CD4-positive, alpha-beta T cell treated with Interleukin-17A for 1 hour (primary cell): ENCODE measurements around the gene ALDOB.
A peak's percentile ranks its signal among the peaks of the same experiment; 100 is the strongest.

ENCODE experiments used
- DNase-seq: peaks from one replicate; pipeline ENCODE4 v3.0.0-alpha.2; 2020

Gene ALDOB

DNA sequence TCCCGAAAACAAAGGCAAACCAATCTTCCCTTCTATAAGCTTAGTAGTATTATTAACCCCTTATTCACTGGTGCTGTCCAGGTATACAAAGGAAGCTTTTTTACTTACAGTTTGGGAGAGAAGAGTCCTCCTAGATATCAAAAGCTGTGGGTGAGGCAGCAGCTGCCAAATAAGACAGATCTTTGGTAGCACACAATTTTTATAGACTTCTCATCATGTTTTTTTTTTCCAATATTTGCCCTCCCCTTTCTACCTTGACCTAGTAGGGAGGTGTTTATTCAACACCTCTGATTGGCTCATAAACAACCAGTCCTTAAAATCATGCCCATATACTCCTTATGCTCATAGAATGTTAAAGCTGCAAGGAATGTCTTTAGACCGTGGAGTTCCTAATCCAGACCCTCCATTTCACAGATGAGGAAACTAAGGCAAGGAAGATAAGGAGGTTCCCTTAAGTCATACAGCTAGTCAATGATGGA is at the start of gene ALDOB:
Gene ALDOB (minus strand): TSS at position 174 of the 479 bp plus-strand sequence. CDS start 4,887 bp downstream, outside the sequence.
- DNase-seq = no peak

DNA sequence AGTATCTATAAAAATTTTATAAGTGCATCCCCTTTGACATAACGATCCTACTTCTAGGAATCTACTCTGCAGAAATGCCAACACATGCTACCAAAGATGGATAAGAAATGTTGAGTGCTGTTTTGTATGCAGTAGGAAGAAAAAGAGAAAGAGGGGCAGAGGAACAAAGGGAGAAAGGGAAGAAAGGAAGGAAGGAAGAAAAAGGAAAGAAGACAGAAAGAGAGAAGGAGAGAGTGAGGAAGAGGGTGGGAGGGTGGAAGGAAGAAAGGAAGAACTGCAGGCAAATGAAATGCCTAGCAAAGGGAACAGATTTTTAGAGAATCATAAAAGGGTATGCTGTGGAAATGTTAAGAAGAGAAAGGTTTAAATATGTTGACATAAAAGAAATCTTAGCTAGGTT is 48.5 kb upstream of the ALDOB start:
- no peak for DNase-seq

DNA sequence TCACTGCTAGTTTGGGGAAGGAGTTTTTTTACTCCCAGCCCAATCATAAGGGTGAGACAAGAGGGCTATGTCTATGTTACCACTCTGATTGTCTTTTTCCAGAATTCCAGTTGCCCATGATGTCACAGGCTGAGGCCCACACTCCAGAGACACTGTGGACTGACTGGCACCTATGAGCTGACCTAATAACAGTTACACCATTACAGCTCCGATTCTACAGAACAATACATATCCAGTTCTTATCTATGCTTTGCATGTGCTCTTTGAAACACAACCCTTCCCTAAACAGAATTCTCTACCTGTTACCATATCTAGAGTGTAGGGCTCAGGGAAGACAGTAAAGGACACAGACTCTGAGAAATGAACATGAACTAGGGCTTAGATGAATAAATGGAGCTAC is 45.7 kb upstream of the ALDOB start:
- no peak for DNase-seq

DNA sequence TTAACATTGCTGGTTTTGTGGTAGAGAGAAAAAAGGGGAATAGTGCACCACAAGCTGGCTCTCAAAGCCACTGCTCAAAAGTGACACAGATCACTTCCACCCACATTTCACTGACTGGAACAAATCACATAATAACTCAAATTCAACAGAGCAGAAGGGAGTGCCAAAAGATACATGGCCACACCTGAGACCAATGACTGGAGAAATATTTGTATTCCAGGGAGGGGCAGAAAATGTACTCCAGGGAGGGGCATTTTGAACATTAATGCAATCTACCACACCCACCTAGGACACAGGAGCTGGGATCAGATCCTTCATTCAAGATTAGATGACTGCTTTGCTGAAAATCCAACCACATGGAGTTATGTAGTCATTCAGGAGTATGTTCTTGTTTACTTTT is 44.8 kb upstream of the ALDOB start:
- DNase-seq = no peak

DNA sequence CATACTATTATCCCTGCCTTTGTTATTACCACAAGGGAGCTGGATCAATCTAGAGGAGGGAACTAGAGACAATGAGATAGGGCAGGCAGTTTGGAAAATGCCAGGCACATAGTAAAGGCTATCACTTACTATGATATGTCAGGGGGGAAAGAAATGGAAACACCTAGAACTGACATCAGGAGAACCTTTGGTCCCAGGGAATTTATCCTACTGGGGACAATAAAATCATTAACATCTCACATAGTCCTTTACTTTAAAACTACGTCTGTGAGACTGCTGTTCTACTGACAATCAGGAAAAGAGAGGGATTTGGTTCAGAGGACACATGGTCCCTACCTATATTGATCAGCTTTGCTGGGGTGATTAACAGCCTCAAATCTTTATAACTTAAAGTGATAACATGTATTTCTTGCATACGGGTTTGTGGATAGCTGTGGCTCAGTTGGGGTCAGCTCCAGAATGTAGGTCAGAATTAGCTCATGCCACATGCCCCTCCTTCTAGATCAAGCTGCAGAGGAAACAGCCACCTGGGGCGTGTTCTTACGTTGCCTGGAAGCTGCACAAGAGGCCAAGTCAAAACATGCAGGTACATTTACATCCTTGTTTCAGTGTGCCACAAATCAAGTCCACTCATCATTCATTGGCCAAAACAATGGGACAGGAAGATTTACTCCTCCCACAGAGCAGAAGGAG is 43.9 kb upstream of the ALDOB start:
- no peak for DNase-seq

DNA sequence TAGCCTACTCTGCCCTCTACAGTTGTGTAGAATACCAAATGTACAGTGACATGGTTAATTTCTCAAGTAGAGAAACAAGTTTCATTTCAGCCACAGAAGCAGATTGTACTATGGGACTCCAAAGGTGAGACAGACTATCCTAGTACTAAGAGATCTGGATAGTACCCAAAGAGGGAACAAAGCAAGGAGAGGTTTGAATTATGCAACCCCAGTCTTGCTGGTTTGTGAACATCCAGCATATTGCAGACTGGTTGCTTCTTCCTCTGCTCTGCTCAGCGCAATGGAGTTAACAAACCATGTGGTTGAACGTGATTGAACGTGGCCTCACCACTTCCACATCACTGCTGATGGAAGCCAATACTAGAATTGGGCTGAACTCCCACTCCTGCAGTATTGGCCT is 43.3 kb upstream of the ALDOB start:
- no peak for DNase-seq

DNA sequence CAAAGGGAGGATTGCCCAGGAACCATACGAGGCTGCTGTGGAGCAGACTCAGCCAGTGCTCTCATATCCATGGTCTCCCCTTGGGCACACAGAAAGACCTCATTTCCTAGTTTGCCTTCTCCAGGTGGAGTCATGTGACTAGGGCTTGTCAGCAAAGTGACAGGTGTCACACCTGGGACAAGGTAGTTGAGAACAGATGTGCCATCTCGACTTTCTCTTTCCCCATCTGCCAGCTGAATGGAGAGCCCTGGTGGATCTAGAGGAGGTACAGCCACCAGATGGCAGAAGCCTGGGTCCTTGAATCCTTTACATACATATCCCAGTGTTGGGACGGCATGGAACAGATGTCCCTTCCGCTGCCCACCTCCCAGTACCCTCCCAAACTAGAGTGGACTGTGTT is 42.9 kb upstream of the ALDOB start:
- DNase-seq = no peak

DNA sequence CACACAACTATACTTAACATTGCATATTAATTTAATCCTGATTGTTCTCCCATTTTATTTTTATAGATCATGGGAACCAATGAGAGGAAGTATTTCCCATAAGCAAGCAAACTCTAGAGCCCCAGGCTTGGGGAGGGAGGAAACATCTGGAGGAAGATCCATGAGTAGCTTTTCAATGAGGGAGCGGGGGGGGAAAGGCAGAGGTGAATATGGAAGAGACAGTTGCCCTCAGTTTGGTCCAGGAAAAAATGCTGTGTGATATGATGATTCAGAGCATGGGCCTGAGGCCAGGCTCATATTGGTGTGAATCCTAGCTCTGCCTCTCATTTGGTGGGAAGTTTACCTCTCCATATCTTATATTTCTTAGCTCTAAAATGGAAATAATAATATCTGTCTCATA is 42.2 kb upstream of the ALDOB start:
- no peak for DNase-seq

DNA sequence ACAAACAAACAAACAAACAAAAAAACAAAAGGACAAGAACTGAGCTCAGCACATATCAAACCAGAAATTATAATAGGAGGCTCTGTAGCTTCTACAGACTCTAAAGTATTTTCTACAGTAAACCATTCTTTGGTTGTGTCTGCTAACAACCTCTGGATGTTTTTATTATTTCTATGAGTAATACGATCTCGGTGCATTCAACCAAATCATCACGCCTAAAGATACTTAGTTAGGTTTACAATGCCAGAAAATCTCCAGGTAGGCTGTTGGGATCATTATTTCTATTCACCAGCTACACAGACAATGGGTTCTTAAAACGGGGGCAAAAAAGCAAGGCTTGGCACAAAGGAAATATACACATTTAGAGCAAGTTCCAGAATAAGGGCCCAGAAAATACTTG is 41.6 kb upstream of the ALDOB start:
- DNase-seq = no peak

DNA sequence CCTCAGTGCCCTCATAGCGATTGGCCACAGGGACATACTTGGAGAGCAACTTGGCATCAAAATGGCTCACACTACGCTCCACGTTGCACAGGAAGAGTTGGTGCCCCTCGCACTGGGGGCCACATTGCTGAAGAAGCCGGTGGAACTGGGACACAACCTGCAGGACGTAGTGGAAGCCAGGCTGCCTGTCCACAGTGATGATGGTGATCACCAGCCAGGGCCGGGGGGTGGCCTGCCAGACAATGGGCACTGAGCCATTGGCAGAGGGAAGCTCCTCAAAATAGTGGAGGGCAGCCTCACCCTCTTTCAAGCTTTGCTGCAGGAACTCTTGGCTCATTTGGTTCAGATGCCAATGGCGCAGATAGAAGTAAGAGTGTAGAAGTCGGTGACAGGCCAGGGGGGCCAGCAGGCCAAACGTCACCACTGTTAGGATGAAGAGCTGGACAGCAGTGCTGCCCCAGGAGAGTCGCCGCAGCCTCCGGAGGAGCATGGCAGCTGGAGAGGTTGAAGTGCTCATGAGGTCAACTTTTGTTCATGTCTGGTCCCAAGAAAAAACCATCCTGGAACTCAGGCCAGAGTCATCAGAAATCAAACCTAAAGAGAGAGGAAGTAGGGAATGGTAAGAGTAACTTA is 41.1 kb upstream of the ALDOB start:
- DNase-seq = no peak

DNA sequence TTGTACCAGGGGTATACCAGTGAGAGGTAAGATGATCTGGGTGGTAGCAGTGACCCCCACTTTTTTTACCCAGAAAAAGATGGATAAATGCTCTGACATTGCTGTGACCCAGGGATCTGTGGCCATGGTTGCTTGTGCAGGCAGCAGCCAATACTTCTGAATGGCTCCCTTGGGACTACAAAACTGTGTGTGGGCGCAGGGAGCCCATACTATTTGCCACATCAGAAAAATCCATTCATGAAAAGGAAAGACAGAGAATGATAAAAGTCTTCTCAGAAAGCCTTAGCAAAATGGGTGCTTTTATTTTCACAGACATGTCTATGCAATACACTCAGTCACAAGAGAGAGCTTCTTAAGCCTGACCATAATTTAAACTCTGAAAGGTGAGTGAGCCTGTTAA is 37.3 kb upstream of the ALDOB start:
- no peak for DNase-seq

DNA sequence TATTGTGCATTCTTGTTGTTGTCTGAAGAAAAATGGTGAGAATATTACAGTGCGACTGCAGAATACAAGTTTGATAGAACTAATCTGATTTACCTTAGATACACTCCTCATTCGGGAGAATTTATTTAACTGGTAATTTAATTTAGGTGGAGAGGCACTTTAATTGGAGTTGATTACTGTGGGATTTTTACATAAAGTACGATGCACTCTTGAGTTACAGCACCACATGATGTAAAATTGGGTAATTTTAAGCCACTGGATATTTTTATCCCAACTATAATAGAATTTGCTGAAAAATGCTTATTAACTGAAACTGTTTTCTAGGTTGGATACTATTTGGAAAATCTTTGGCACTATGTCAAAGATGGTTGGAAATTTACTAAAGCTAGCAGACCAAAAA is 35.4 kb upstream of the ALDOB start:
- DNase-seq = no peak

DNA sequence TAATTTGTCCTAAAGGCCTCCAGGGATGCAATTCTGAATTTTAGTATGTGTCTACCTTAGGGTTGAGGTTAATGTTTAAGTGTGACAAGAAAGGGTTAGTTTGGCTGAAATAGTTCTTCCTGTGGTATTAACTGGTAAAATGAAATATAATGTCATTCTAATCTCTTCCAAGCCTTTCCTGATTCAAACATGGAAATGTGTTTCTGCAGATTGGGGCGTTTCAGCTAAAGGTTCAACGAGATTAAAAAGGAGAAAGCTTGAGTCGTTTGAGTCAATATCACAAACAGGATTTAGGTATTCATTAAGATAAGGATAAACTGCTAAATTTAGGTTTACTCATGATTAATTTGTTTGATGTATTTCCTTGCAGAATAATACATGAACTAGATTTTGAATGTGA is 34.4 kb upstream of the ALDOB start:
- DNase-seq = no peak

DNA sequence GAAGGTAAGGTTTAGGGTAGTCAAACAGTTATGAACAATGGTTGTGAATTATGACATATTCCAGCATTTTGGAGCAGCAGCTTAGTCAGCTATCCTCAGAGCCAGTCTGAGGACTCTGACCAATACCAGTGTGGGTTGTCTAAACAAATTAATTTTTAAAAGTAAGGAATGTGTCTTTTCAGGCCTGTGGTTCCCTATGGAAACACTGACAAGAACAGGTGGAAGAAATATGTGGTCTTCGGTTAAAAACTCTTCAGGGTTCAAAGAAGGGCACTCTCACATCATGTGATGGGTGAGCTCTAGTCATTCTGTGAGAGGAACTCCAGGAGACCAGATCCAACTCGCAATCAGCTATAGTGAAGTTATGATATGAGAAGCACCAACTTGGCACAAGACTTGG is 33.5 kb upstream of the ALDOB start:
- DNase-seq = no peak

DNA sequence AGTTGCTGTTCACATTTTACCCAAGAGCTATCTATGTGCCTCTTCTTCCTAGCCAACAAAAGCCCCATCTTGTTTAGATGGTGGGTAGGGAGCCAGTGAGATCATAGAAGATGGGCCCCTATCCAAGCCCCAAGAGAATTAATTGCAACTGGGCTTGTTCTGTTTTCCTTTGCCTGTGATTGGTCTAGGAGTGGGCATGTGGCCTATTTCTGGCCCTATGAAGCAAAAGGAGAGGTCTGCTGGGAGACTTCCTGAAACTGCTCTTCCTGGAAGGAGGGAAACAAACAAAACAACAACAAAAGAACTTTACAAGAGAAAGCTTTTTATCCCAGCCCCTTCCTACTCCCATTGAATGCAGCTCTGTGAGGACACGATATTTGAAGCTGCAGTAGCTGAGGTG is 32.5 kb upstream of the ALDOB start:
- no peak for DNase-seq

DNA sequence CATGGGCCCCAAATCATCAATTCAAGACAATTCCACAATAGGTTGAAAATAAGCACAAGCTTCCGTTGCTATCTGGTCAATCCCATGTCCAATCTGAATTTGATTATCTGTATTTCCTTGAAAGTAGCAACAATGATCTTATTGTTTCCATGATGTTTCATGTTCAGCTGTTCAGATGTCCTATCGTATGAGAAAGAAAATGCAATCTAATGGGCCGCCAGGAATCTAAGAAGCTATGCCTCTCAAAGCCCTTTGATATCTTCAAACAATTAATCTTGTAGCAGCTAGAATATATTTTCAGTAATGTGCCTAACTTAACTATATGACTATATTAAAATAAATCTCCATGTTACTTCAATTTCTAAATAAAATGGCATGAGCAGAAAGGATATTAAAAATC is 32.1 kb upstream of the ALDOB start:
- no peak for DNase-seq

DNA sequence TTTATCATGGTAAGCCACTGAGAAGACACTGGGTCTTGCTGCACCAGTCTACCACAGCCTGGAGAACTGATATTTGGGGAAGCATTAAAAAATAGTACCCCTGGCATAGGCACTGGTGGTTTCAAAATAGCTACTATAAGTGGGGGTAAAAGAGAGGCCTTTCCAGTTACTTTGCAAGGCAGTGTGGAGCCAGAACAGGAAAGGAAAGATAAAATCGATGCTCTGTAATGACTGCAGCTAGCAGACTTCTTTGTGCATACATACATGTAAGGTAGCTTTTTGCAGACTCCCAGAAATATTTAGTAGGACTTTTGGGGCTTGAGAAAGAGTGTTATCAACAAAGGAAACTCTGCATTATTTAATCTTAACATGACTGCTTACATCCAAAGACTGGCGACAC is 31.3 kb upstream of the ALDOB start:
- no peak for DNase-seq

DNA sequence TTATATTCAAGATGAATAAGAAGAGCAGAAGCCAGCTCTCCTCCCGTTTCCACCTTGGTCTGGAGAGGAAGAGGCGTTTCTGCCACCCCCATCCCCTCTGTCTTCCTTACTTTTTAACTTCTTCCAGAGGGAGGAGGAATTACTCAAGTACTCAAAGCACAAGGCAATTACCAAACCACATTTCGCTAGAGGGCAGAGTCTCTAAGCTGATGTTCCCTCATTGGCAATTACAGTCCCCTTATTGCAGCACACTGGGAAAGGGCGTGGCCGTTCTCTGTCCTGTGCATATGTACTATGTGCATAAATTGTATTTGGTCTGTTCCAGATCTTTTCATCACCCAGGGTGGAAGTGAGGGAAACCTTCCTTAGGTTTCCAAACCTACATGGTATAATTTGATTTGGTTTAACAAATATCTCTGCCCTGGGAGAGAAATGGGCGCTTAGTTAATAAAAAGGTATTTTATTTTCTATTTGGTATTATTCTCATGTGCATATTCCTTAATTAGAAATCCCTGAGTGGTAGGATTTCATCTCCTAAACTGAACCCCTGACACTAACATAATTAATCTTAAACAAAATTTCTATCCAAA is 29.8 kb upstream of the ALDOB start:
- DNase-seq = no peak

DNA sequence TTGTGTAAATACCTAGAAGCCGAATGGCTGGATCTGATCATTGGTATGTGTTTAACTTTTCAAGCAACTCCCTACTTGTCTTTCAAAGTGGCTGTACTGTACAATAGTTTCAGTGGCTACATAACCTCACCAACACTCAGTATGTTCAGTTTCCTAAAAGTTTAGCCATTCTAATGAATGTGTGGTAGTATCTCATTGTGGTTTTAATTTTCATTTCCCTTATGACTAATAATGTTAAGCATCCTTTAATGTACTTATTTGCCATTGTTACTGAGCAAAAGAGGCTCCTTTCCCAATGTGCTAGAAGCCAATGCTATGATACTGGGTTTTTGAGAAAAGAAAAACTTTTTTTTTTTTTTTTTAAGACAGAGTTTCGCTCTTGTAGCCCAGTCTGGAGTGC is 27.8 kb upstream of the ALDOB start:
- DNase-seq = no peak

DNA sequence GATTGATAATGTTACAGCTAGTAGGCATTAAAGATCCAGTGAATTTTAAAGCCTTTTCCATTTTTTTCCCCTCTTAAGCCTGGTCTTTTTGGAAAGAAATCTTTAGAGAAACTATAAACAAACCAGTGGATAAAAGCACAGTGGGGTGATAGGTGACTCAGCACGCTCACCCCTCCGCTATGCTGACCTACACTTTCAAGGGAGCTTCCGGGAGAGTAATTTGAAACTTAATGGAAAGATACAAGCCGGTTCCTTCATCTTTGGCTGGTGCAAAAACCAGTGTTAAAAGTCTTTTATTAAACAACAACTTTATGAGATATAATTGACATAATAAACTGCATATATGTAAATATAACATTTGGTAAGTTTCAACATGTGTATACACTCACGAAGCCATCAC is 27.0 kb upstream of the ALDOB start:
- DNase-seq = no peak

DNA sequence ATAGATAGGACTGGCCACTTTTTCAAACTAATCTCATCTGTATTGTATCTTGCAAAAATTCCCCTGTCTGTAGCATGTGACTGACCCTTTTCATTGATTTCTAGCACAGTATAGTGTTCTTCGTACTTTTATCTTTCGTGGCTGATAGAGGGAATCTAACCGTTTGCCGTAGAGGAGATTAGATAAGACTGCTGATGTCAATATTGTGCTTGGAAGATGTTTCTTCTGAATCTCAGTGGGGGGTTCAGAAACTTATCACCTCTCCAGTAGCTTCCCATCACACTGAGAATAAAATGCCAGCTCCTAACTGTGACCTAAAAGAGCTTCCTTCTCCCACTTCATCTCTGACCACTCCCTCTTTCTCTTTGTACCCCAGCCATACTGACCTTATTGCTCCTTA is 25.4 kb upstream of the ALDOB start:
- DNase-seq = no peak

DNA sequence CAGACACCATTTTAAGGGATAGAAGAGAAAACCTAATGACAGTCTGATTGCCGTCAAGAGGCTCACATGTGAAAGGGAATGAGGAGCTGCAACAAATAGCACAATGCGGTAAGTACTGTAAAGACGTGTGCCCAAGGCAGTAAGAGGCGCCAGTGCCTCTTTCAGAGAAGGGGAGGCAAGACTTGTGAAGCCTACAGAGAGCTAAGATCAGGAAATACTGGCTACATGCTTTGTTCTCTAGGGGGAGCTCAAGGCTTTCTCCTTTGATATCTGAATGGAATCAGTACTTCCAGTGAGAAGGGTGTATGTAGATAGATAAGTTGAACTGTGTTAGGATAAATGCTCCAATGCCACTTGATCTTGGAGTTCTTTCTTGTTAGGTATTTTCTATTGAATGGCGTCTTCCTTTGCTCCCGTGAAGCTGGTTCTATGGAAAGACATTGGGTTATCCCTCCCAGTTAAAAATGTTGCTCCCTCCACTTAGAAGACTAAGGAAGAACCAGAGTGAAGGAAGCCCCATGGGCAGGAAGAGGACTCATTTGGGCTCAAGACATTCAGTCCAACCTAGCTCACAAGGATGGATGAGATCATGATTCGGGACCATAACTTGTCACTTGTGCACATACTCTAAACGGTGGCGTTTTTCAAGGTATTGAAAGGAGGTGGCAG is 23.5 kb upstream of the ALDOB start:
- DNase-seq = peak; percentile 59

DNA sequence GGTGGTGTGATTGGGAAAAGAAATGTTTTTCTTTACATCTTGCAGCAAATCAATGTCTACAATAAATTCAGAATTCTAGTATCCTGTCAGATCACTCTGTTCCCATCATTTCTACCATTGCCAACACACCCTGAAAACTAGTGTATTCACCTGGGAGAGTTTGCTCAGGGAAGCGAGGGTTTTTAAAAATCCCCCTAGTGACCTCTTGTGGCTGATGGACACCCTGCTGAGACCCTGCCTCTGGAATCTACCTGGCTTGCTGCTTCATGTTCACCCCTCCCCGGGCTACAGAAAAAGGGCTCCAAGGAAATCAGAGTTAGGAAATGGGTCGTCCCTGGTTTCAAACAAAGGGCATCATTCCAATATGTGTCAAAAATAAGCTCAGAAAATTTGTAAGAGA is 21.4 kb upstream of the ALDOB start:
- no peak for DNase-seq

DNA sequence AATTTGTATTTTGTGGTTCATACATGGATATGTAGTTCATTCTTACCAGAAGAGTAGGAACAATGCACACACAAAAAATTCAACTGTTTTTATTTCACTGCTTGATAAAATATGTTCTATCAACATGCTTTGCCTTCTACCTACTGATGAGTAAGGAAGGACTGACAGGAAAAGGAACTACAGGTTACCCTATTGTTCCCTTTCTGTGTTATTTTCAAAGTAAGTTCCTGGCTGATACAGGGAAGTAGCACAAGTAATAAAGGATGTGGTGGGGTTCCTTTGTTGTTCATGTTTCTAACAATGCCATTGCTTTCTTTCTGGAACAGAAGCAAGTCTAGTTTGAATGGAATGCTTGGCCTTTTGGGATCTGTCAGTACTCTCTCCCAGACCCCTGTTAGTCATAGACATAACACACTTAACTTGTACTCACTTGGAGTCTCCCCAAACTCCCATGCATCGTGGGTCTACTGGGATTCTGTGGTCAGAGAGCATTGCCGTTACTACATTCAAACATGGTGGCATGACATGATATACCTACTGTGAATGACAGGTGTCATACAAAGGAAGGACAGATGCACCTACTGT is 20.2 kb upstream of the ALDOB start:
- no peak for DNase-seq
